HG03558 (cell line): ENCODE data around the gene AGBL1.

ENCODE experiments used
- ATAC-seq: cut with Tn5 transposase; IDR thresholded peaks from one replicate; pipeline ENCODE4 v1.9.1; 2021; ENCODE audit warnings: moderate number of reproducible peaks; ENCODE audit not compliant: unreplicated experiment; ENCODE audit errors: extremely low read depth

Gene AGBL1

DNA sequence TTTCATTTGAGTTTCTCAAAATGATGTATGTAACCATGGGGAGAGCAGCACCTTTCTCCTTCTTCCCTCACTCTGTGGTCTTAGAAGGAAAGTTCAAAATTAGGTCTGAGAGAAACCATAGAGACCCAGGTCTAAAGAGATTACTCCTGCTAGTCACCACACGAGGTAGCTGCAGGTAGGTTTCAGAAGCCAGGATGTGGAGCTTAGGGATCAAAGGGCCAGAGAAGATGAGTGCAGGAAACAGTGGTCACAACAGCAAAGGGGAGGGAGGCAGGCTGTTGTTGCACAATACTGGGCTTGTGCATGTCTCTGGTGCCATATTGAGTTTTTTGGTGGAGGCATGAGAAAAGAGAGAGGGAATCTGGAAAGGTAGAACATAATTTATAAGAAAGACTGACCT lies 583.6 kb downstream of the AGBL1 start:
- ATAC-seq, result no peak

DNA sequence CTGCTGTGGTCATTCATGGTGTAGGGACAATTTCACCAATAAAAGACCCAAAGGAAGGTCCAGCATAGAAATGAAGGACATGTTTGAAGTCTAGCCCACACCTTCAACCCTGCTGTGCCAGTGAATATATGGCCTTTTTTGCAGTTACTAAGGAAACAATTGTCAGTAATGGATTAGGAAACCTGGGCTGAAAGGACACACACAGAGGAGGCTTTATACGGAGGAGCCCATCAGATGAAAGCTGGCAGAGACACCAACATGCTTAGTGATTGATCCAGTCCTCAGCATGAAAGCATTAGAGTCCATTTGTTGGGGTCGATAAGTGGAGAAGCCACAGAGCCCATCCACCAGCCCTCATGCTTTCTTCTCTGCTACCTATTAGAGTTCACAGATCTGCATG lies 584.3 kb downstream of the AGBL1 start:
- ATAC-seq, result no peak

DNA sequence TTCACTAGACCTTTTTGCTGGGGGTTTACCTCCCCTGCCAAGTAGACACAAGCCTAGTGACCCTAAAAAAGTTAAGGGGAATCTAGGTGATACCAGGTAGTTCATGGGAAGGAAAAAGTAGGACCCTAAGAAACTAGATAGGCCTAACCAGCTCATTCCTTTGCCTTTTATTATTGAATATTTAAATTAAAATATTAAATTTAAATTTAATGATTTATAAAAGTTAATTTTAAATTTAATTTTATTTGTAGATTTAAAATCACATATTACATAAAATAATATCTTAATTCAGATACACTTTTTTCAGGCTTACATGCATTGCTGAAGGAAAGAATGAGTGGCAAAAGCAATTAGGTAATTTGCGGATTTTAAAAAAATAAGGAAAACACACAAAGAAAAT lies 584.9 kb downstream of the AGBL1 start:
- ATAC-seq, result no peak

DNA sequence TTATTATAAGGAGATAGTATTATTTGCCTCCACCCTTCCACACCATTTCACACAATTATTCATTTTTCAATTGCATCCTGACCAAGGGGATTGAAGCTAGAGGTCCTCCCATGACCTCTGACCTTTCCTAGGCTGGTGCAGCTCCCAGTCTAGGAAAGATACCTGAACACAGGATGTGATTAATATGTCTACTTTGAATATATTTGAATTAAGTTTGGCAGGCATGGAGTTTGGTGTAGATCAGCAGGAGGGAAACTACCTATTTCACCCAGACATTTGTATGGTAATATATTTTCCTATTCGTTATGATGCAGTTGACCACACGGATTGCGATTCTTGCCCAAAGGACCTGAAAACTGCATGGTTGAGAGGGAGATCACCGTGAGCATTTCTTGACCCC lies 596.3 kb downstream of the AGBL1 start:
- no peak for ATAC-seq

DNA sequence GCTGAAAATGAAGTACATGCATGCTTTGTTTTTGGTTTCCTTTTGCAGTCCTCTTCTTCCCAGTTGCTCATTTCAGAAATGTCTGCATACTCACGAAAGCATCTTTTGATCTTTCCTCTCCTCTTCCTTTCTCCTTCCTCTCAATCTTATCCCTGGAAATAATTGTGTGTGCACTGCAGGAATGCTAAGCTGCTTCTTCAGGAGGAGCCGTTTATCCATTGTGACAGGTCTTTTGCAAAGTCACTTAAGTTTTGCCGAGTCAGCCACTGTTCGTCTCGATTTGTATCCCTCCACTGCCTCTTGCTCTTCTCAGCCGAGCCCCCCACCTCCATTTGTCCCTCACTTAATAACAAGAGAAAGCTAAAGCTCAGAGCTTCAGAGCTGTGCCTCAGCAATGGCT lies 597.6 kb downstream of the AGBL1 start:
- no peak for ATAC-seq

DNA sequence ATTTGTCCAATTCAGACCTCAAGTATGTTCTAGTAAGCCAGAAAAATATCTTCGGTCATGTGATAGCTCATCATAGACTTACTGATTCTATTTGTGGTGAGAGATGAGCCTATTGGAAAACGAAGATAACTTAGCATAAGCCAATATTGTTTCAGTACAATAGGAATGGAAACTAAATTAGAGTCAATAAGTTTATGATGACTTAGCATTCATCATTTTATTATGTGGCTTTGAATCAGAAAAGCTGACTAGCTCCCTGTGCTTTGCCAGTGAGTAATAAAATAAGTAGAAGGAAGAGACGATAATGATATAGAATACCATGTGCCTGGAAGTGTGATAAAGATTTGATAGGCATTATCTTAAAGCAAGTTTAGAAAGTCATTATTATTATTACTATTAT lies 605.6 kb downstream of the AGBL1 start:
- ATAC-seq, result no peak

DNA sequence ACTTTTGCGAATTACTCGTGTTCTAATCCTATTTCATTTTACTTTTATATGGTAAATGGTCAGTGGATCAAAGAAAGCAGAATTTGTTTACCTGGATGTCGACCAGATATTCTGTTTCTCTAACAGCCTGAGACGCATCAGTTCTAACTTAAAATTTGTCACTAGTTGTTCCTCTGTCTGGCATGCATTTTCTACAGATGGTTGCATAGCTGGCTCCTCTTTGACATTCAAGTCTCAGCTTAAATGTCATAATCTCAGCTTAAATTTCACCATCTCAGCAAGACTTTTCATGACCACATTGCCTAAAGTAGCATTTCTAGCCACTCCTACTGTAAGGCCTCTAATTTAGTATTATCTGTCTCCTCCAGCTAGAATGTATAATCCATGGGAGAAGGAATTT lies 609.3 kb downstream of the AGBL1 start:
- ATAC-seq, result no peak

DNA sequence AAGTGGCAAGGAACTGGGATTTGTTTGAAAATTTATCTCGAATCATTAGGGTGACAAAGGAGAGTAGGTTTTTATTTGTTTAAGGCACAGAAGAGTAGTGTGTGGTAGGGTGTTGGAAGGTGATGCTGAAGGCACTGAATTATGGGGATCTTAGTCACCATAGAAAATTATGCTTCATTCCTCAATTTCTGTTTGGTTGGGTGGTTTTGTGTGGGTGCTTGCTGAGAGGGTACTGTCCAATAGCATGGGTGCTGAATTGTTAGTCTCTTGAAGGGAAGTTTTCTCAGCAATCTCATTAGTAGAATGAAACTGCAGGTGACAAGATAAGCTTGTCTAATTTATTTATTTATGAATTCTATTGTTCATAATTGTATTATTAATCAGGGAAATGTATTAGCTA lies 610.9 kb downstream of the AGBL1 start:
- ATAC-seq, result no peak

DNA sequence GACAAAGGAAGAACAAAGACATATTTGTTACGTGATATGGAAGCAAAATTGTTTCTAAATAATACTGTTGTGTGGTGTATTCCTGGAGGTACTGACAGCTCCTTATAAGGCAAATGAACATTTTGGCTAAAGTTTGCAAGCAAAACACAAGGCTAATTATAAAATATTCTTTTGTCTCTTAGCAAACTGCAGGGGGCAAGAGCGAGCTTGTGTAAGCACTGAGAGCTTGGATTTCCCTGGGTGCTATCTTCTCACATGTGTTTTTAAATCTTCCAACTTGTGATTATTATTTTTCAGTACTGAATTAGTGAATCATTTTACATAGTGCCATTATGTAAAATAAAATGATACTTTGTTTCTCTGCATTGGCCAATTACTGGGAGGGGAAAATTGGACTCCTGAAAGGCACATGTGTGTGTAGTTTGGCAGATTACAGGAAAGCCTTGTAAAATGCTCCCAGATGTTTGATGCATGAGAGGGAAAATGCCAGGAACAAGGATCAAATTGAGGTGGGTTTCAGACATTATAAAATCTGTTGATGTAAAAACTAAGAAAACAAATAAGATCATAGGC lies 611.5 kb downstream of the AGBL1 start:
- no peak for ATAC-seq

DNA sequence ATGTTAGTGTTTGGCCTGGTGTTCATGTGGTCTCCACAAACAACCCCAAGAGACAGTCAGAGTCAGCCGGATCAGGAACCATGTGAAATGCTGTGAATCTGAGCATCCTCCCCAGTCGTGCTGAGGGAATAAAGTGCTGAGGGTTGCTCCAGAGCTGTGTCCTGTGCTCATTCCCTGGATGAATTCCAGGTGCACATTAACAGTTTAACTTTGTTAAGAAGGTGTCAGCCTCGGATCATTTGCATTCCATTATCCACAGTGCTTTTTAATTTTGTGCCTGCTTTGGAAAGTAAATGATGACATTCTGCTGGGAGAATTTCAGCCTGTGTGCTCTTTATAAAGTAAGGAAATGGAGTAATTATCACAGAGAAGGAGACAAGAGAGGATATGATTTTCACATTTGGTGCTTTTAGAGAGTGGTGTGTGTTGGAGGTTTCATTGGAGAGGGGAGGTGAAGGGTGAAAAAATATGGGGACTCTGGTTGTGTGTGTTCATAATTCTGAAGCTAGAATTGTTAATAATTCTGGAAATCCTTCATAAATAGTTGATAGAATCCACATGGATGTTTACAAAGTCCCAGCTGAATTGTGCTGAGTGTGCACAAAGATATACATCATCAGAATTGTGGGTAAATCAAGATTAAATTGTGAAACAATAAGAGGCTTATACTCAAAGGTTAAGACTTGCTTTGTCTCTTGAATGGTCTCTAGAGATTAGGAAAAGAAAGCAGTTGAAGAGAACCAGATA lies 621.4 kb downstream of the AGBL1 start:
- no peak for ATAC-seq

DNA sequence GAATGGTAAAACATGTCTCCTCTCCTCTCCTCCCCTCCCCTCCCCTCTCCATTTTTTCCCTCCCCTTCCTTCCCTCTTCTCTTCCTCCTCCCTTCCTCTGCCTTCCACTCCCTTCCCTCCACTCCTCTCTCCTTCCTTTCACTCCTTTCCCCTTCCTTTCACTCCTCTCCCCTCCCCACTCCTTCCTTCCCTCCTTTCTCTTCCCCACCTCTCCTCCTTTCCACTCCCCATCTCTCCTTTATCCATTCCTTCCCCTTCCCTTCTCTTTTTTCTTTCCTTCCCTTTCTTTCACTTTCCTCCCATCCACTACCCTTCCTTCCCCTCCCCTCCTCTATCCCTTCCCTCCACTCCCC lies 621.9 kb downstream of the AGBL1 start:
- ATAC-seq, result no peak

DNA sequence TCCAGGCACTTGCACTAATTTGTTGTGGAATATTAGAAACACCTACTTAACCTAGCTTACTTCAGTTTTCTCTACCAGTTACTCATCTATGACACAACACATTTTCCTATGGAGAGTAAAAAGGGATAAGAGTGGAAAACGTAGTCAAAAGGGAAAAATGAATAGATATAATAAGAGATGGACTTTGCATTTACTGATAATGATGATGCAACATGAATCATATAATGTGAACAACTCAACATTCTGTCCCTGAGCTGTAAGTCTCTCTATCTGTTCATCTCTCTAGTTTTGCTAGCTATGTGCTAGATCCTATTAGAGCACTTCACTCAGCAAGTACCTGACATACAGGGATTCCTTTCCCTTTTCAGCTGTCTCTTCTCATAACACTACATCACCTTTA lies 627.1 kb downstream of the AGBL1 start:
- ATAC-seq, result no peak

DNA sequence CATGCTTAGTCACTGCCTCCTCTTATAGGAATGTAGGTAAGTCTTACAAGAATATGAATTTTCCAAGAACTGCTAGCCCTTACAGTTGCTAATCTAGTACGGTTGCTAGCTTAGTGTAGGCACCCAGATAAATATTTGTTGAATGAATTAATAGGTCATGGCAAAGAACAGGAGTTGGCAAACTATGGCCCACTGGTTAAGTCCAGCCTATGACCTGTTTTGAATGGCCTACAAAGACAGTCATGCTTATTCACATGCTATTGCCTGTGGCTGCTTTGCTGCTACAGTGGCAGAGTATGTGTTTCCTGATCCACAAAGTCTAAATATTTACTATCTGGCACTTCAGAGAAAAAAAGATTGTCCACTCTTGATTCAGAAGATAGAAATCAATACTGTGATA lies 631.8 kb downstream of the AGBL1 start:
- no peak for ATAC-seq

DNA sequence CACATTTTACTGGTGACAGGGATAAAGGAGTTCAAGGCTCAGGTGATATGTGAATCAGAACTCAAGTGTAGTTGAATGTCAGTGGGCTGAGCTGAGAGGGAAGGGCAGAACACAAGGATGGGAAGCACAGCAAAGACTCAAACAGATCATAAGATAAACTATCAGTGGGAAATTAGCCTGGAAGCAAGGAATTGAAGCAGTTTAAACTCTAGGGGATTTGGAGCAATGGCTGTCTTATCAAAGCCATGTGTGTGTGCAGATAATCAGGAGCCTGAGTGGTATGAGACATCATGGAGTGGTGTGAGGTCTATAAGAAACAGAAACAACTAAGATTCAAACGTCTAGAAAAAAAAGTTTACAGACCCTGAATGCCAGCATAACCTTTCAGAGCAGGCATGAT lies 634.6 kb downstream of the AGBL1 start:
- no peak for ATAC-seq

DNA sequence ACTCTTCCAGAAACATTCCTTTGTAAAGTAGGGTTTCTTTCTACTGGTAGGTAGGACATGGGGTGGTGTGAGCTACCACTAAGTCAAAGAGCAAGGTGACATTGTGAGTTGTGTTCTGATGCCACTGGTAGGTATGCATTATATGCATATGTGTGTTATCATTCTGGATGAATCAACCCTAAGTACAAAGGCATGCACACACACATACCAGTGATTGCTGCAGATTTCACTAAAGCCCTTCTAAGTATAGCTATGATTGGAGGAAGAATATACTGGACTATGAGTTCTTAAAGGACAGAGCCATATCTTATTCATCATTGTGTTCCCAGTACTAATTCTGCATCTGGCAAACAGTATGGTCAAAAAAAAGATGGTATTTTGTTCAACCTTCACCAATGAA lies 646.0 kb downstream of the AGBL1 start:
- ATAC-seq, result no peak

DNA sequence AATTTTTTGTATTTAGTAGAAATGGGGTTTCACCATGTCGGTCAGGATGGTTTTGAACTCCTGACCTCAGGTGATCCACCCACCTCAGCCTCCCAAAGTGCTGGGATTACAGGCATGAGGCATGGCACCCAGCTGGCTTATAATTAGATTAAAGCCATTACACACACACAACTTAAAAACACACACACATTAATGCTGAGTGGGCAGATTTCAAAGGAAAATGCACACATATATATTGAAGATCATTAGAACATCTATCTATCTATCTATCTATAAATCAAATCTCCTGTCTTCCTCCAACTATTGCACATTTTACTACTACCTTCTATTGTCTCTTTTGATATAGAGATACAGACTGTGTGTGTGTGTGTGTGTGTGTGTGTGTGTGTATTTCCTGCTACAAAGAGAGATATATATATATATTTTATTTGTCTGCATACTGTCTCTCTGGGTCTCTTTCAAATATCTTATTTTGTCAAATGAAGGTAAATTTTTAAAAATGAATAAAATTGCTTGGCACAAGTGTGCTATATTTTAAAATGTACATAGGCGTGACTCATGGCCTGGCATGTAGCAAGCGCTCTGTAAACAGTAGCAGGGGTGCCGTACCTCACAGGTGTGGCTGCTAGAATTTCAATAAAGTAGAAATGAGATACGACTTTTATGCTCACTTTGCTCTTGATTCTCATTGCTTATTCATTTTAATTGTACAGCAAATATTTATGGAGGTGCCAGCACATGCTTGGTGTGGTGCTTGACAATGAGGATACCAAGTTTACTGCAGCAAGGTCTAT lies 655.8 kb downstream of the AGBL1 start:
- no peak for ATAC-seq

DNA sequence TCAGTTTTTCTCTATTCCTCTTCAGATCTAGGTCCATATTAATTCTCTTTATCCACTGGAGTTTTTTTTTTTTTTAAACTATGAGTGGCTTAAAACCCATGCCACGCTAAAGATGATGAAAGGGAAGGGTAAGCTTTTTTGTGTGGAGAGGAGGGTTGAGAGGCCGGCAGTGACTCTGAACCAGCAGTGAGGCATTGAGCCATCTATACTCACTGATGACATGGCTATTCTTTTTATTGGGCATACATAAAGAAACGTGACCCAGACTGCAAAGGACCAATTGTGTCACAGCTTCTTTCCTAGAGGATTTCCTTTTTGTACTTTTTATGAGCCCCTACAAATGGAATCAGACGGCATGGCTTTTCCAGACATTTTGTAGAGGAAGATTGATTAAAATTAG lies 662.2 kb downstream of the AGBL1 start:
- no peak for ATAC-seq

DNA sequence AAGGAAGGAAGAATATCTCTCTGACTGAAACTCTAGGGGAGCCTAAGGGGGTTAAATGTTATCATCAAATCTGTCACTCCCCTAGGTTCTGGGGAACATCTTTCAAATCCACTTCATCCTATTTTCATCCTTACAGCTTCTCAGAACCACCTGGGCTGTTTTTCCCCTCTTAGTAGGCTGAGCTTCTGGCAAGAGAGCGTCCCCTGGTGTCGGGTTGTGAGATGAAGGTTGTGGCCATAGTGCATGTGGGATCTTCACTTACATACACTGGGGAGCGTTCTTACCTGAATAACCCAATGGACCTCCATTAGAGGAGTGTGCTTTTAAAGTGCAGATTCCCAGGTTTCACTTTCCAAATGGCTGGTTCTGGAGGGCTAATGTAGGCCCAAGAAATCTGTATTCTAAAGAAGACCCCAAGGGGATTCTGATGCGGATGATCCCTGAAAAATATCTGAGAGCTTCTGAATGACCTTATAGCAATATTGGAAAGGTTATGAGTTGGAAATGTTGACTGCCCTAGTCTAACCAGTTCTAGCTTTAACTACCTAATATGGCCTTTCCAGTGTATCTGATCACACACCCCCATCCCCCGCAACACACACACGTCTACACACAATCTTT lies 663.7 kb downstream of the AGBL1 start:
- ATAC-seq, result no peak

DNA sequence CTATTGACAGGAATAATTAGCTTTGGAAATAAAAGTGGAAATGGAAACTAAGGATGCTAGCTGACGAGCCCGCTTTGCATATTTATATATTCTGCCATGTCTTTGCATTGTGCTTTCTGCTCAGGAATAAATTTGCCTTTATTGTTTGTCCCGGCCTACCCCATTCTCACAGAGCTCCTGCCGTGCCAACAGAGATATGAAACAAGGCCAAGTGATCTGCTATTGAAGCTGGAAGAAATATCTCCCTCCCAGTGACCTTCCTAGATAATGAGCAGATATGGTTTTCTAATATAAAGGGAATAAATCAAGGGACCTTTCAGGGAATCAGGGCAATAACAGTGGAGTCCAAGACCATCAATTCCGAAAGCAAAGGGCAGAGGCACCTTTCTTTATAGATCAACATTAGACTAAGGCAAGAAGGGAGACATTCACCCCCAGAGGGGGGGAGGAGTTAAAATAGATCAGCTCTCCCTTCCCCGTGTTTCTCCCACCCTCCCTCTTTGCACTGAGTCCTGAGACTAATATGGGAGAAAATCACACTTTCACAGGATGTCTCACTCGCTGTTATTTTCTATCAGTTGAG lies 664.6 kb downstream of the AGBL1 start:
- ATAC-seq, result no peak

DNA sequence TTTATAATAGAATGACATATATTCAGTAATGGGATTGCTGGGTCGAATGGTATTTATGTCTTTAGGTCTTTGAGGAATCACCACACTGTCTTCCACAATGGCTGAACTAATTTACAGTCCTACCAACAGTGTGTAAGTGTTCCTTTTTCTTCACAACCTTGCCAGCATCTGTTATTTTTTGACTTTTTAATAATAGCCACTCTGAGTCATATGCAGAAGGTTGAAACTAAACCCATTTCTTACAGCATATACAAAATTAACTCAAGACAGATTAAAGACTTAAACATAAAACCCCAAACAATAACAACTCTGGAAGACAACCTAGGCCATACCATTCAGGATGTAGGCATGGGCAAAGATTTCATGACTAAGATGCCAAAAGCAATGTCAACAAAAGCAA lies 671.4 kb downstream of the AGBL1 start:
- no peak for ATAC-seq

DNA sequence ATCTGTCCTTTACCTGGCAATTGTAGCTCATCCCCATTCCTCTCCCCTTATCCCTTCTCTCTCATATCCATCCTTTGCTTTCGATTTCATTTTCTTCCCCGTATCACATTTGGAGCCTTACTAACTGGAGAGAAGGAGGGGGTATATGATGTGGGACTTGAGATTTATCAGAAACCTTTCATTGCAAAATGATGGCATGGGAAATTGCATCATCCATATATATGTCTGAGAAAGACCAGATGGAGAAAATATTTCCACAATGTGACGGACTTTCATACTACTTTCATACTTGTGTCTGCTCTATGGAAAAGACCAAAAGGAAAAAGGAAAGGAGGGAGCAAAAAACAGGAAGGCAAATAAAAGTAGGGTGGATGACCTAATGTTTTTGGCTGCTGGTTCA lies 675.2 kb downstream of the AGBL1 start:
- ATAC-seq, result no peak
